ENCODE data around the gene GET4. TPM values are rescaled to one million over a fixed set of nuclear protein-coding genes. Genes with fewer than 3 reads are reported as not detected.
"Not testable (repeated sequence)": the region's sequence is repeated elsewhere in the genome, so short reads cannot be mapped to it uniquely, and the experiment has no call there.

Gene GET4
- total and polyA plus RNA-seq, 4 donors: 19.5 to 34.7 (median 27.3) TPM

DNA sequence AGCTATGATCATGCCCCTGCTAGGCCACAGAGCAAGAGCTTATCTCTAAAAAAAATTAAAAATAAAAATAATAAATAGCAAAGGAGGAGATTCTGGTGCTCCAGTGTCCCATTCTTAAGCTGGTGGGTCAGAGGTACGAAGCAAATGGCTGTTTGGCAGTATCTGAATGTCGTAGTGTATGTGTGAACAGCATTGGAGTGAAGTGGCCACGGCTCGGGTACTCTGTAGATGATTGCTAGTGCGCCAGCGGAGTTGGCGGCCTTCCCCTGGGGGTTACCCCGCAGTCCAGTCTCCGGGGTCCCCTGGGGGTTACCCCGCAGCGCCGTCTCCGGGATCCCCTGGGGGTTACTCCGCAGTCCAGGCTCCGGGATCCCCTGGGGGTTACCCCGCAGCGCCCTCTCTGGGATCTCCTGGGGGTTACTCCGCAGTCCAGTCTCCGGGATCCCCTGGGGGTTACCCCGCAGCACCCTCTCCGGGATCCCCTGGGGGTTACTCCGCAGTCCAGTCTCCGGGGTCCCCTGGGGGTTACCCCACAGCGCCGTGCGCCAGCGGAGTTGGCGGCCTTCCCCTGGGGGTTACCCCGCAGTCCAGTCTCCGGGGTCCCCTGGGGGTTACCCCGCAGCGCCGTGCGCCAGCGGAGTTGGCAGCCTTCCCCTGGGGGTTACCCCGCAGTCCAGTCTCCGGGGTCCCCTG is 29.2 kb upstream of the GET4 start:
- 97% methylated on average over 37 of the region's 37 CpGs for WGBS
- not testable (repeated sequence) for H3K9ac ChIP-seq (ENCODE audit: low read depth in 1 of 2, low read length in 2 of 2); DNase-seq (ENCODE audit: low spot score); H3K4me3 ChIP-seq (ENCODE audit: low read depth in 1 of 3, low read length in 3 of 3); H3K9me3 ChIP-seq (ENCODE audit: control insufficient read depth in 4 of 4, low read length in 3 of 4); H3K4me1 ChIP-seq (ENCODE audit: control insufficient read depth in 4 of 4, insufficient read depth in 4 of 4, low read length in 3 of 4); H3K27me3 ChIP-seq (ENCODE audit: control insufficient read depth in 4 of 4, insufficient read depth in 4 of 4, low read length in 3 of 4); H3K27ac ChIP-seq (ENCODE audit: low read depth in 1 of 2, low read length in 2 of 2)
- peaks cover 9 to 55% (median 34%) of the 10 kb centered on the region in 4 donors for H3K36me3 ChIP-seq (ENCODE audit: control insufficient read depth in 4 of 4, insufficient read depth in 3 of 4, low read depth in 1 of 4, low read length in 3 of 4)

- not testable (repeated sequence) for H3K4me3 ChIP-seq (ENCODE audit: low read depth in 1 of 3, low read length in 3 of 3); H3K27ac ChIP-seq (ENCODE audit: low read depth in 1 of 2, low read length in 2 of 2); H3K9me3 ChIP-seq (ENCODE audit: control insufficient read depth in 4 of 4, low read length in 3 of 4); H3K27me3 ChIP-seq (ENCODE audit: control insufficient read depth in 4 of 4, insufficient read depth in 4 of 4, low read length in 3 of 4); H3K4me1 ChIP-seq (ENCODE audit: control insufficient read depth in 4 of 4, insufficient read depth in 4 of 4, low read length in 3 of 4); DNase-seq (ENCODE audit: low spot score); H3K9ac ChIP-seq (ENCODE audit: low read depth in 1 of 2, low read length in 2 of 2)
- H3K36me3 ChIP-seq (ENCODE audit: control insufficient read depth in 4 of 4, insufficient read depth in 3 of 4, low read depth in 1 of 4, low read length in 3 of 4): peaks cover 8 to 55% (median 31%) of the 10 kb centered on the region in 4 donors
- WGBS: 94% methylated on average over 20 of the region's 28 CpGs
These were observed 28.6 kb upstream of the GET4 start for GRCh38 chr7:847728-848127.

GRCh38 chr7:849145-849544 is 27.2 kb upstream of the GET4 start:
- H3K36me3 ChIP-seq (ENCODE audit: control insufficient read depth in 4 of 4, insufficient read depth in 3 of 4, low read depth in 1 of 4, low read length in 3 of 4): peaks cover 12 to 55% (median 39%) of the 10 kb centered on the region in 4 donors
- H3K27ac ChIP-seq (ENCODE audit: low read depth in 1 of 2, low read length in 2 of 2): no peak overlapping the region
- TF ChIP-seq FOXA2 (IDR thresholded peaks at IDR 0.05) (no peak), GABPA (IDR thresholded peaks at IDR 0.05 in 1 of 2, conservative IDR thresholded peaks at IDR 0.05 in 1 of 2) (no peak), YY1 (IDR thresholded peaks at IDR 0.05) (no peak), HNF4A (conservative IDR thresholded peaks at IDR 0.05) (no peak), NR2F2 (IDR thresholded peaks at IDR 0.05) (no peak)
- no peaks in the 10 kb centered on the region for H3K27me3 ChIP-seq (ENCODE audit: control insufficient read depth in 4 of 4, insufficient read depth in 4 of 4, low read length in 3 of 4)
- DNase-seq (ENCODE audit: low spot score): no peak
- no peaks in the 10 kb centered on the region for H3K9me3 ChIP-seq (ENCODE audit: control insufficient read depth in 4 of 4, low read length in 3 of 4)
- H3K4me3 ChIP-seq (ENCODE audit: low read depth in 1 of 3, low read length in 3 of 3): no peak overlapping the region
- no peaks in the 10 kb centered on the region for H3K4me1 ChIP-seq (ENCODE audit: control insufficient read depth in 4 of 4, insufficient read depth in 4 of 4, low read length in 3 of 4)
- H3K9ac ChIP-seq (ENCODE audit: low read depth in 1 of 2, low read length in 2 of 2): no peak overlapping the region
- 90% methylated on average over 14 of the region's 14 CpGs for WGBS

DNA sequence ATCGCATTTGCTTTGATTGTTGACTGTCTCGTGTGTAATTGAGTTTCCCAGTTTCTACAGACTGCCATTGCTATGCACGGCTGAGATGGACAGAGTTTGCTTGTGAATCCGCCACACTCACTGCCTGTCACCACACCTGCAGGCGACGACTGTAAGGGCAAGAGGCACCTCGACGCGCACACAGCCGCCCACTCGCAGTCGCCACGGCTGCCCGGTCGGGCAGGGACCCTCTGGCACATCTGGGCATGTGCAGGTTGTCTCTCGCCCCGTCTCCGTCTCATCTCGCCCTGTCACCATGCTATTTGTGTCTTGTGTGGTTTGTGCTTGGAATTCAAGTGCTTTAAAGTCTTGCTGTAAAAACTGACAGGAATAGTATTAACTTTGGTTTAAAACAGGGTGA is 26.6 kb upstream of the GET4 start:
- Histone ChIP-seq H3K27ac (ENCODE audit: low read depth in 1 of 2, low read length in 2 of 2) (no peak overlapping the region), H3K27me3 (ENCODE audit: control insufficient read depth in 4 of 4, insufficient read depth in 4 of 4, low read length in 3 of 4) (no peaks in the 10 kb centered on the region), H3K4me1 (ENCODE audit: control insufficient read depth in 4 of 4, insufficient read depth in 4 of 4, low read length in 3 of 4) (no peaks in the 10 kb centered on the region), H3K9me3 (ENCODE audit: control insufficient read depth in 4 of 4, low read length in 3 of 4) (no peaks in the 10 kb centered on the region), H3K36me3 (ENCODE audit: control insufficient read depth in 4 of 4, insufficient read depth in 3 of 4, low read depth in 1 of 4, low read length in 3 of 4) (peaks cover 12 to 51% (median 34%) of the 10 kb centered on the region in 4 donors), H3K4me3 (ENCODE audit: low read depth in 1 of 3, low read length in 3 of 3) (no peak overlapping the region), H3K9ac (ENCODE audit: low read depth in 1 of 2, low read length in 2 of 2) (no peak overlapping the region)
- 96% methylated on average over 19 of the region's 19 CpGs for WGBS
- no peak for DNase-seq (ENCODE audit: low spot score)
- TF ChIP-seq NR2F2 (IDR thresholded peaks at IDR 0.05) (no peak), FOXA2 (IDR thresholded peaks at IDR 0.05) (no peak), YY1 (IDR thresholded peaks at IDR 0.05) (no peak), CTCF (IDR thresholded peaks at IDR 0.05; ENCODE audit: low read depth, low read length, missing input control) (no peak), RAD21 (IDR thresholded peaks at IDR 0.05) (no peak), TAF1 (conservative IDR thresholded peaks at IDR 0.05) (no peak), FOXA1 (IDR thresholded peaks at IDR 0.05) (no peak), SP1 (IDR thresholded peaks at IDR 0.05) (no peak), HNF4A (conservative IDR thresholded peaks at IDR 0.05) (no peak), EGR1 (IDR thresholded peaks at IDR 0.05; ENCODE audit: low read depth in 2 of 2) (no peak), HNF4G (IDR thresholded peaks at IDR 0.05) (no peak), RXRA (IDR thresholded peaks at IDR 0.05) (no peak), ATF3 (IDR thresholded peaks at IDR 0.05) (no peak), GABPA (IDR thresholded peaks at IDR 0.05 in 1 of 2, conservative IDR thresholded peaks at IDR 0.05 in 1 of 2) (no peak), JUND (IDR thresholded peaks at IDR 0.05) (no peak)
- TF ChIP-seq, protein P1, sequence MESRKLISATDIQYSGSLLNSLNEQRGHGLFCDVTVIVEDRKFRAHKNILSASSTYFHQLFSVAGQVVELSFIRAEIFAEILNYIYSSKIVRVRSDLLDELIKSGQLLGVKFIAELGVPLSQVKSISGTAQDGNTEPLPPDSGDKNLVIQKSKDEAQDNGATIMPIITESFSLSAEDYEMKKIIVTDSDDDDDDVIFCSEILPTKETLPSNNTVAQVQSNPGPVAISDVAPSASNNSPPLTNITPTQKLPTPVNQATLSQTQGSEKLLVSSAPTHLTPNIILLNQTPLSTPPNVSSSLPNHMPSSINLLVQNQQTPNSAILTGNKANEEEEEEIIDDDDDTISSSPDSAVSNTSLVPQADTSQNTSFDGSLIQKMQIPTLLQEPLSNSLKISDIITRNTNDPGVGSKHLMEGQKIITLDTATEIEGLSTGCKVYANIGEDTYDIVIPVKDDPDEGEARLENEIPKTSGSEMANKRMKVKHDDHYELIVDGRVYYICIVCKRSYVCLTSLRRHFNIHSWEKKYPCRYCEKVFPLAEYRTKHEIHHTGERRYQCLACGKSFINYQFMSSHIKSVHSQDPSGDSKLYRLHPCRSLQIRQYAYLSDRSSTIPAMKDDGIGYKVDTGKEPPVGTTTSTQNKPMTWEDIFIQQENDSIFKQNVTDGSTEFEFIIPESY (IDR thresholded peaks at IDR 0.05): no peak
